HG03280 (cell line): Measurements from ENCODE around the gene SMIM24.
"Not testable (repeated sequence)": the region's sequence is repeated elsewhere in the genome, so short reads cannot be mapped to it uniquely, and the experiment has no call there.

Source experiments
- ATAC-seq: cut with Tn5 transposase; IDR thresholded peaks from one replicate; pipeline ENCODE4 v1.9.1; 2021; ENCODE audit warnings: mild to moderate bottlenecking, moderate library complexity; ENCODE audit not compliant: unreplicated experiment

The SMIM24 gene

DNA sequence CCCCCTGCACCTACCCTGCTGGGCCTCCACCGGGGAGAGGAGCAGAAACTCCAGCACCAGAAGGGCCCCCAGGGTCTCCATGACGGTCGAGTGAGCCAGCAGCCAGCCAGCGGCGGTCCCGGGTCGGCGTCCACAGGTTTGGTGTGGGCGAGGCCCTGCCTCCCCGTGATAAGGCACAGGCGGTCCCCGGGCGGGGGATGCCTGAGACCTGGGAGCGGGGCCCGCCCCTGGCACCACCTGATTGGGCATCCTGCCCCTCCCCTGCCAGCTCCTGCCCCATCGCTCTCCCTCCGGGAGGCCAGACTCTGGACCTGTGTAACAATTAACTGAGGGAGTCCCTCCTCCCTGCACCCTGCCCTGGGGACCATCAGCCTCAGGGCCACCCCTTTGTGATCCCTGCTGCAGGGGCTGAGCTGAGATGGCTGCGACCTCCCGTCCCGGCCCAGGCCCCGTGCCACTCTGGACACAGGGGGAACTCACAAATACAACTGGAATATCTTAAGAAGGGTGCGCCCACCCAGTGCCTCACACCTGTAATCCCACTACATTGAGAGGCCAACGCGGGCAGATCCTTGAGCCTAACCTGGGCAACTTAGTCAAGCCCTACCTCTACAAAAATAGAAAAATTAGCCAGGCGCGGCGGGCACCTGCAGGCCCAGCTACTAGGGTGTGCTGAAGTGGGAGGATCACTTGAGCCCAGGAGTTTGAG is at the start of gene SMIM24:
Gene SMIM24 (minus strand): TSS at position 143 of the 709 bp plus-strand sequence. CDS start 62 bp downstream, at position 81.
- ATAC-seq = no peak

DNA sequence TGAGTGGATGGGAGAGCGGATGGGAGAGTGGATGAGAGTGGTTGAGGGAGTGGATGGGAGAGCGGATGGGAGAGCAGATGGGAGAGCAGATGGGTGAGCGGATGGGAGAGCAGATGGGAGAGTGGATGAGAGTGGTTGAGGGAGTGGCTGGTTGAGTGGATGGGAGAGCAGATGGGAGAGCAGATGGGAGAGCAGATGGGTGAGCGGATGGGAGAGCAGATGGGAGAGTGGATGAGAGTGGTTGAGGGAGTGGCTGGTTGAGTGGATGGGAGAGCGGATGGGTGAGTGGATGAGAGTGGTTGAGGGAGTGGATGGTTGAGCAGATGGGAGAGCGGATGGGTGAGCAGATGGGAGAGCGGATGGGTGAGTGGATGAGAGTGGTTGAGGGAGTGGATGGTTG is 49.0 kb upstream of the SMIM24 start:
- ATAC-seq = not testable (repeated sequence)

GRCh38 chr19:3528539-3529211 is 48.4 kb upstream of the SMIM24 start:
- no peak for ATAC-seq

DNA sequence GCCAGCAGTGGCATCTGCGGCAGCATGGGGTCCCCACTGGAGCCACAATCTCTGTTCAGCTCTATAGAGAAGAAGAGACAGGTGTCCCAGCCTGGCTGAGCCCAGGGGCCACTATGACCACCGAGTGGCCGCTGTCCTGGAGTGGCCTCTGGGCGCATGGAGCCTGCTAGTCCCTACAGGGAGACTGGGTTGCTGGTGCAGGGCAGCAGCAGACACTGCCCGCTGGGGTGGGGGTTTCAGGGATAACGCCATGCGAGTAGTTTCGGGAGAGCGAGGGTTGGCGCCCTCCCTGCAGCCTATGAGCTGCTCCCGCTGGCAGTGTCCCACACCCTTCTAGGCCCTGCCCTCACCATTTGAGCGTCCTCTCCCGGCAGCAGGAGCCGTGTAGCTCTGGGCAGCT is 47.8 kb upstream of the SMIM24 start:
- ATAC-seq = no peak

- no peak for ATAC-seq
These were observed 47.0 kb upstream of the SMIM24 start for GRCh38 chr19:3527238-3527910.

GRCh38 chr19:3526507-3527237 is 46.3 kb upstream of the SMIM24 start:
- ATAC-seq = no peak

DNA sequence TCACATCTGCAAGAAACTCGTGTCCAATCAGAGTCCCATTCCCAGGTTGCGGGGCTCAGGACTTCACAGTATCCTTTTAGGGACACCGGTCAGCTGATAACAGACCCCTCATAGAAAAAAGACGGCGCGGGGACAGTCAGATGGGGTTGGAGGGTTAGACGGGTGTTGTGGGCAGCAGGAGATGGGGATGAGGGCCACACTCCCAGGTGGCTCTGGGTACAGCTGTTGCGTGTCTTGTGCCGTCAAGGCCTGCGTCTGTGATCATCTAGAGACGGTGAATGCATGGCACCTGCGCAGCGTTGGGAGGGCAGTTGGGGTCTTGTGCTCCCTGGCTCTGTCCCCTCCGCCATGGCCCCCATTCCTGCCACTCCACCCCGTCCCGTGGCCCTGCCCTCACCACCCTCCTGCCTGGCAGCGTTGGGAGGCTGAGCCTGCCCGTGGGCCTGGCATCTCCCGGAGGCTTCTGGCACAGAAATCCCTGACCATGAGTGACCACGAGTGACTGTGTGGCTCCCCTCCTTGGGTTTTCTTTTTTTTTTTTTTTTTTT is 44.7 kb upstream of the SMIM24 start:
- no peak for ATAC-seq

DNA sequence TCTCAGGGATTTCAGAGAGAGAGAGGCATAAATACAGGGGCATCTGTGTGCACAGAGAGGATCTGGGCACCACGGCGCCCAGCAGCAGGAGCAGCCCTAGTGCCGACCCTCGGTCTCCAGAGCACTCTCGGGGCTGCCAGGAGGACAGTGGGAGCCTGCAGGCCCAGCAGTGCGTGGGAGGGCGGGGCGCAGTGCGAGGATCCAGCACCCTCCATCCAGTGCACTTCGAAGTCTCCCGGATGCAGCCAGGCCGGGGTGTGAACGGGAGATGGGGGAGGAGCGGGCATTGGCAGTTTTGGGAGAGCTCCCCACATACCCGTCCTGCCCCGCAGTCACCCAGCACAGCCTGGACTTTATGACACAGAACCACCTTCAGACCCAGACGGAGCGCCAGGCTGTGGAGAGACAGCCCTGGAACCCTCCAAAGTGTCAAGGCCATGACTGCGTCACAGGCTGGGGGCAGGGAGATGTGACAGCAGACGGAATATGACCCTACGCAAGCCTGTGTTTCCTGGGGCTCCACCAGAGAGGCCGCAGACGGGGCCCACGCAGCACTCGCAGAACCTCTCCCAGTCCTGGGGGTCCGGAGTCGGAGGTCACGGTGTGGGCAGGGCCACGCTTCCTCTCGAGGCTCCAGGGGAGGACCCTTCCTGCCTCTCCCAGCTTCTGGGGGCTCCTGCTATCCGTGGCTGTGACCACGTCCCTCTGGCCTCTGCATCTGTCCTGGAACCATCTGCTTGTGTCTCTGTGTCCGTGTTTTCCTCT is 43.9 kb upstream of the SMIM24 start:
- no peak for ATAC-seq

- ATAC-seq = no peak
These were observed 43.2 kb upstream of the SMIM24 start for GRCh38 chr19:3523361-3524077.

GRCh38 chr19:3522421-3523360 is 42.4 kb upstream of the SMIM24 start:
- ATAC-seq = no peak

GRCh38 chr19:3521104-3521445 is 40.8 kb upstream of the SMIM24 start:
- no peak for ATAC-seq

GRCh38 chr19:3520166-3521103 is 40.1 kb upstream of the SMIM24 start:
- no peak for ATAC-seq

- no peak for ATAC-seq
These were observed 38.8 kb upstream of the SMIM24 start for GRCh38 chr19:3519126-3519525.

DNA sequence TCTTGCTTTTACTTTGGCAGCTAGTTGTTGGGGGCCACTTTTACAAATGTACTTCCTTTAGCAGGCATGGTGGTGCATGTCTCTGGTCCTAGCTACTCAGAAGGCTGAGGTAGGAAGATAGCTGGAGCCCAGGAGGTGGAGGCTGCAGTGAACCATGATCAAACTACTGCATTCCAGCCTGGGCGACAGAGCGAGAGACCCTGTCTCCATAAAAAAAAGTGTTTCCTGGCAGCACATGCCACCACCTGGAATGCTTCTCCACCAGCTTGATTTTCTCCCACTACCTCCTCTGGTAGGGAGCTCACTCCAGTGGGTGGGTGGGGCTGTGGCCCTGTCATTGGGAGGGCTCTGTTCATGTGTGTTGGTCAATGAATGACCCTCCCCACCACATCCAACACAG is 38.3 kb upstream of the SMIM24 start:
- ATAC-seq = no peak

DNA sequence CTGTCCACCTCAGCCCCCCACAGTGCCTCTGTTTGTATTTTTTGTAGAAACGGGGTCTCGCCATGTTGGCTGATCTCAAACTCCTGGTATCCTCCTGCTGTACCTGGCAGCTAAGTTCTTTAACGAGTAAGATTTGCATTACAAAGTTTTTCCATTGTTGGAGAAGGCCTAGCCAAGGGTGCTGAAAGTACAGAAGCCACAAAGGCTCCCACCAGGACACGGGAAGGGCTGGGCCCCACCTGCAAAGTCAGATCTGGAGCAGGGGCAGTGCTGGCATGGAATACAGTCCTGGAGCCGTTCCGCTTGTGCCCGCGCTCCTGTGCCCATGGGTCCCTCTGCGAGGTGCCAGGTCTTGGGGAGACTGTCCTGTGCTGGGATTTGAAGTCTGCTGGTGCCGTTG is 37.9 kb upstream of the SMIM24 start:
- no peak for ATAC-seq

DNA sequence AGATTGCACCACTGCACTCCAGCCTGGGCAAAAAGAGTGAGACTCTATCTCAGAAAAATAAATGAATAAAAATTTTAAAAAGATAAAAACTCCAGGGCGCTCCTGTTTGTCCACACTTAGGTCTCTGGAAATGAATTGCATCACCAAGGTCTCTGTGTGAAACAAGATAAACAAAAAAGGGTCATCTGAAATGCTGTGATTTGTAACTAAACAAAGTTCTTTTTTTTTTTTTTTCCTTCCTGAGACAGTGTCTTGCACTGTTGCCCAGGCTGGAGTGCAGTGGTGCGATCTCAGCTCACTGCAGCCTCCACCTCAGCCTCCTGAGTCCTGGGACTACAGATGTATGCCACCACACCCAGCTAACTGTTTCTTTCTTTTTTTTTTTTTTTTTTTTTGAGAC is 37.3 kb upstream of the SMIM24 start:
- no peak for ATAC-seq

DNA sequence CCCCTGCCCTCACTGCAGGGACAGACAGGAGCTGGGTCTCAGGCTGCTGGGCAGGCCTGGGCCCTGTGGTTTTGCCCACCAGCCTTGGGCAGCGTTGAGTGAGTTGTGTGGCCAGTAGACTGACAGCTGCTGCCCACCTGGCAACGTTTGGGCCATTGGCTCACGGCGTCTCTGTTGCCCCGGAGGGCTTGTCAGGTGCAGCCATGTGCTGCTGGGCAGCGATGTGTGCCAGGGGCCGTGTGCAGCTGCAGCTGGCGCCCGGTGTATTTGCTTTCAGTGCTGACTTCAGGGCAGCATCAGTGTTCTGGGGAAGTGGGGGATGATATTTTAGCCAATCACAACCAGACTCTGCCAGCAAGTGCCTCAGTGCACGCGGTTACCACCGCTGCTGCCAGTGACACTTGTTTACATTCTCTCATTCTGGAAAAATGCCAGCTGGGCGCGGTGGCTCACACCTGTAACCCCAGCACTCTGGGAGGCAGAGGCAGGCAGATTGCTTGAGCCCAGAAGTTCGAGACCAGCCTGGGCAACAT is 36.4 kb upstream of the SMIM24 start:
- ATAC-seq = no peak
